ENCODE results near the gene TCFL5. TPM values are rescaled to one million over a fixed set of nuclear protein-coding genes. Genes with fewer than 3 reads are reported as not detected.

The TCFL5 gene
- total RNA-seq, 1 experiment from 2014 or later, result 23.8 TPM

GRCh38 chr20:62891111-62891510 lies 29.5 kb upstream of the TCFL5 start:
- DNase-seq (ENCODE audit: low read depth, low spot score) (no peak), ATAC-seq (no peak)
- POLR2A ChIA-PET, result no interaction called here
- Histone ChIP-seq H3K27ac (ENCODE audit: low read length) (no peak overlapping the region), H3K9me3 (ENCODE audit: control insufficient read depth, insufficient read depth, low read depth, low read length) (no peaks in the 10 kb centered on the region), H3K4me1 (ENCODE audit: control insufficient read depth, insufficient read depth, low read length) (peaks cover 7% of the 10 kb centered on the region), H3K36me3 (ENCODE audit: control insufficient read depth, insufficient read depth, low read length) (peaks cover 23% of the 10 kb centered on the region), H3K4me3 (ENCODE audit: low read depth in 2 of 2, low read length in 2 of 2) (no peak overlapping the region), H3K27me3 (ENCODE audit: control insufficient read depth, insufficient read depth, low read length) (no peaks in the 10 kb centered on the region)
- CTCF ChIA-PET, result interaction anchor here (0.6 to 0.9 kb wide), 3 partner anchors 8 to 80 kb away, joined by 3 read pairs; no protein-coding TSS in a partner anchor
- in situ Hi-C loops (cut with HindIII; ENCODE audit: low pct_unique_long_range_greater_than_20kb, low sequenced_read_pairs), result no loop called here
- TF ChIP-seq CTCF (IDR thresholded peaks at IDR 0.05) (no peak), POLR2AphosphoS5 (IDR thresholded peaks at IDR 0.05; ENCODE audit: low read depth, low read length) (no peak), TCF7L2 (IDR thresholded peaks at IDR 0.05; ENCODE audit: low read depth, low read length) (no peak), SIN3A (IDR thresholded peaks at IDR 0.05; ENCODE audit: borderline replicate concordance, insufficient read depth, low read depth, low read length) (no peak)
- TF ChIP-seq, protein P1, sequence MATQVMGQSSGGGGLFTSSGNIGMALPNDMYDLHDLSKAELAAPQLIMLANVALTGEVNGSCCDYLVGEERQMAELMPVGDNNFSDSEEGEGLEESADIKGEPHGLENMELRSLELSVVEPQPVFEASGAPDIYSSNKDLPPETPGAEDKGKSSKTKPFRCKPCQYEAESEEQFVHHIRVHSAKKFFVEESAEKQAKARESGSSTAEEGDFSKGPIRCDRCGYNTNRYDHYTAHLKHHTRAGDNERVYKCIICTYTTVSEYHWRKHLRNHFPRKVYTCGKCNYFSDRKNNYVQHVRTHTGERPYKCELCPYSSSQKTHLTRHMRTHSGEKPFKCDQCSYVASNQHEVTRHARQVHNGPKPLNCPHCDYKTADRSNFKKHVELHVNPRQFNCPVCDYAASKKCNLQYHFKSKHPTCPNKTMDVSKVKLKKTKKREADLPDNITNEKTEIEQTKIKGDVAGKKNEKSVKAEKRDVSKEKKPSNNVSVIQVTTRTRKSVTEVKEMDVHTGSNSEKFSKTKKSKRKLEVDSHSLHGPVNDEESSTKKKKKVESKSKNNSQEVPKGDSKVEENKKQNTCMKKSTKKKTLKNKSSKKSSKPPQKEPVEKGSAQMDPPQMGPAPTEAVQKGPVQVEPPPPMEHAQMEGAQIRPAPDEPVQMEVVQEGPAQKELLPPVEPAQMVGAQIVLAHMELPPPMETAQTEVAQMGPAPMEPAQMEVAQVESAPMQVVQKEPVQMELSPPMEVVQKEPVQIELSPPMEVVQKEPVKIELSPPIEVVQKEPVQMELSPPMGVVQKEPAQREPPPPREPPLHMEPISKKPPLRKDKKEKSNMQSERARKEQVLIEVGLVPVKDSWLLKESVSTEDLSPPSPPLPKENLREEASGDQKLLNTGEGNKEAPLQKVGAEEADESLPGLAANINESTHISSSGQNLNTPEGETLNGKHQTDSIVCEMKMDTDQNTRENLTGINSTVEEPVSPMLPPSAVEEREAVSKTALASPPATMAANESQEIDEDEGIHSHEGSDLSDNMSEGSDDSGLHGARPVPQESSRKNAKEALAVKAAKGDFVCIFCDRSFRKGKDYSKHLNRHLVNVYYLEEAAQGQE (IDR thresholded peaks at IDR 0.05; ENCODE audit: insufficient read depth in 1 of 2, low read depth in 2 of 2, low read length in 1 of 2), result no peak
- no TSS peak for BruUV-seq (replicated peaks)
- intact Hi-C loops (cut with micrococcal nuclease; ENCODE audit: unreplicated experiment), result no loop called here

- H3K4me1 ChIP-seq (ENCODE audit: control insufficient read depth, insufficient read depth, low read length), result peaks cover 7% of the 10 kb centered on the region
- in situ Hi-C loops (cut with HindIII; ENCODE audit: low pct_unique_long_range_greater_than_20kb, low sequenced_read_pairs), result no loop called here
- peaks cover 23% of the 10 kb centered on the region for H3K36me3 ChIP-seq (ENCODE audit: control insufficient read depth, insufficient read depth, low read length)
- no peaks in the 10 kb centered on the region for H3K27me3 ChIP-seq (ENCODE audit: control insufficient read depth, insufficient read depth, low read length)
- no TSS peak for BruUV-seq (replicated peaks)
- CTCF ChIA-PET, result interaction anchor here (0.6 to 0.9 kb wide), 2 partner anchors 9 to 80 kb away, joined by 3 read pairs; no protein-coding TSS in a partner anchor
- ATAC-seq, result no peak
- TF ChIP-seq, protein P1 (IDR thresholded peaks at IDR 0.05; ENCODE audit: insufficient read depth in 1 of 2, low read depth in 2 of 2, low read length in 1 of 2), result no peak
- TF ChIP-seq POLR2AphosphoS5 (IDR thresholded peaks at IDR 0.05; ENCODE audit: low read depth, low read length) (no peak), TCF7L2 (IDR thresholded peaks at IDR 0.05; ENCODE audit: low read depth, low read length) (no peak), CTCF (IDR thresholded peaks at IDR 0.05) (no peak)
- no peak overlapping the region for H3K27ac ChIP-seq (ENCODE audit: low read length)
- H3K9me3 ChIP-seq (ENCODE audit: control insufficient read depth, insufficient read depth, low read depth, low read length), result no peaks in the 10 kb centered on the region
- POLR2A ChIA-PET, result no interaction called here
- H3K4me3 ChIP-seq (ENCODE audit: low read depth in 2 of 2, low read length in 2 of 2), result no peak overlapping the region
- intact Hi-C loops (cut with micrococcal nuclease; ENCODE audit: unreplicated experiment), result no loop called here
- DNase-seq (ENCODE audit: low read depth, low spot score), result no peak
Measured at GRCh38 chr20:62890444-62890843, 28.8 kb upstream of the TCFL5 start.
